ENCODE results near the gene POLR1A. TPM values are rescaled to one million over a fixed set of nuclear protein-coding genes. Genes with fewer than 3 reads are reported as not detected.

The POLR1A gene
- total and polyA plus RNA-seq, 2 of the 13 experiments (the other 11 are each of a cell fraction or from before 2014, with no cell fraction given): 7.2 to 39.9 TPM

- BruUV-seq (replicated peaks): no TSS peak
- FAIRE-seq (peak; percentile 66), DNase-seq (ENCODE audit: low spot score) (no peak), ATAC-seq (peak; percentile 8)
- H3K9me3 ChIP-seq (ENCODE audit: low read length): no peaks in the 10 kb centered on the region
- no peak overlapping the region for H3K9ac ChIP-seq (ENCODE audit: insufficient read depth, low read depth, low read length)
- no peaks in the 10 kb centered on the region for H3K79me2 ChIP-seq (ENCODE audit: insufficient read depth, low read length)
- peaks cover 5 to 28% of the 10 kb centered on the region in 2 experiments; a peak in 4 of 5 replicates for H3K36me3 ChIP-seq (replicated peaks in 1 of 2; ENCODE audit: control insufficient read depth in 1 of 2, insufficient read depth in 2 of 2, low read length in 2 of 2)
- no peaks in the 10 kb centered on the region for H4K20me1 ChIP-seq (ENCODE audit: insufficient read depth, low read length)
- 58% methylated on average over 13 of the region's 13 CpGs for WGBS (ENCODE audit: low lambda C conversion rate)
- TF ChIP-seq ZNF121 (CRISPR knock-in tag; IDR thresholded peaks at IDR 0.05) (peak; percentile 79), ZNF605 (CRISPR knock-in tag; IDR thresholded peaks at IDR 0.05) (0 out of 2 replicates have a peak, but pooled peaks have one; percentile 18), SPEN (CRISPR knock-in tag; IDR thresholded peaks at IDR 0.05; ENCODE audit: low read depth) (no peak), ZNF501 (CRISPR knock-in tag; IDR thresholded peaks at IDR 0.05) (peak; percentile 40; the same call in 1 of the 2 replicates), RBAK (CRISPR knock-in tag; IDR thresholded peaks at IDR 0.05) (no peak), POLR2G (IDR thresholded peaks at IDR 0.05; ENCODE audit: low read depth, low read length) (peak; percentile 33; the same call in 1 of the 2 replicates), NCOR1 (IDR thresholded peaks at IDR 0.05; ENCODE audit: borderline replicate concordance, low read length) (0 out of 2 replicates have a peak, but pooled peaks have one; percentile 27), BORCS8-MEF2B (CRISPR knock-in tag; IDR thresholded peaks at IDR 0.05) (0 out of 2 replicates have a peak, but pooled peaks have one; percentile 8), CC2D1A (CRISPR knock-in tag; IDR thresholded peaks at IDR 0.05) (no peak), RBM22 (optimal IDR thresholded peaks at IDR 0.05; ENCODE audit: low read length) (peak; percentile 19)
- H3K27me3 ChIP-seq (ENCODE audit: control insufficient read depth in 1 of 2, insufficient read depth in 2 of 2, low read length in 2 of 2): peaks cover 0 to 8% of the 10 kb centered on the region in 2 experiments; a peak in 2 of 5 replicates
- H2AFZ ChIP-seq (ENCODE audit: low read length): no peak overlapping the region
- in situ Hi-C loops (cut with HindIII; ENCODE audit: extremely low pct_ligation_motif_present, low pct_unique_long_range_greater_than_20kb) (no loop called here), intact Hi-C loops (cut with micrococcal nuclease; ENCODE audit: unreplicated experiment) (loop anchor here (2.0 kb wide), 1 partner anchor 134 kb away; the partner anchor contains the start of gene ST3GAL5)
- peaks cover 14% of the 10 kb centered on the region for H3K4me1 ChIP-seq (ENCODE audit: insufficient read depth, low read length)
- ChIA-PET CTCF (ENCODE audit: low intra/inter-chr PET ratio, low total read pairs) (no interaction called here), POLR2A (no interaction called here)
- H3K27ac ChIP-seq (ENCODE audit: extremely low read length, insufficient read depth, low read length): no peak overlapping the region
- H3K4me3 ChIP-seq (replicated peaks in 1 of 3; ENCODE audit: insufficient read depth in 1 of 3, low read depth in 2 of 3, low read length in 3 of 3): no peak overlapping the region
- H3K4me2 ChIP-seq (ENCODE audit: low read depth, low read length): no peak overlapping the region
Observed at GRCh38 chr2:86022661-86023365, 82.9 kb downstream of the POLR1A start.
